ENCODE data around the gene PPIL1. TPM values are rescaled to one million over a fixed set of nuclear protein-coding genes. Genes with fewer than 3 reads are reported as not detected.

PPIL1 gene
- total and polyA plus RNA-seq, 2 of the 8 experiments (the other 6 are each of a cell fraction or from before 2014, with no cell fraction given) = 83.7 to 86.5 TPM

- Histone ChIP-seq H3K14ac (ENCODE audit: insufficient read length) (no peak overlapping the region), H2BK20ac (ENCODE audit: low read length) (no peak overlapping the region), H3K56ac (replicated peaks; ENCODE audit: insufficient read length, low read depth, low read length) (no peak overlapping the region), H2BK12ac (ENCODE audit: low read depth, low read length) (no peak overlapping the region; the same call in 1 of the 2 replicates), H3K23me2 (ENCODE audit: low read depth, low read length) (peaks cover 5% of the 10 kb centered on the region), H3K27ac (ENCODE audit: low read depth, low read length) (no peak overlapping the region), H3K18ac (ENCODE audit: extremely low read depth, low read length) (no peak overlapping the region; the same call in 1 of the 2 replicates), H3K9me3 (ENCODE audit: insufficient read depth in 2 of 2, low read depth in 1 of 2, low read length in 1 of 2) (no peaks in the 10 kb centered on the region), H3K9ac (replicated peaks in 1 of 4; ENCODE audit: extremely low read depth in 1 of 4, low read depth in 3 of 4, low read length in 3 of 4) (no peak overlapping the region; a peak in 1 of 7 replicates), H3K23ac (ENCODE audit: insufficient read length) (no peak overlapping the region), H2BK5ac (ENCODE audit: low read depth, low read length) (no peak overlapping the region), H3K79me1 (ENCODE audit: low read depth, low read length) (no peaks in the 10 kb centered on the region), H3K4me2 (ENCODE audit: insufficient read depth in 1 of 2, low read depth in 2 of 2, low read length in 2 of 2) (peak overlapping the region in 1 of 2 experiments; percentile 83; a peak in 1 of 4 replicates), H3K4ac (replicated peaks; ENCODE audit: insufficient read length, low read depth, low read length) (no peak overlapping the region), H3K36me3 (ENCODE audit: control insufficient read depth in 2 of 4, insufficient read depth in 4 of 4, low read length in 3 of 4) (peaks cover 0 to 6% (median 1%) of the 10 kb centered on the region in 4 experiments; a peak in 1 of 8 replicates), H3K4me1 (replicated peaks in 1 of 4; ENCODE audit: control insufficient read depth in 3 of 4, insufficient read depth in 4 of 4, low read length in 3 of 4) (peaks cover 7 to 17% (median 9%) of the 10 kb centered on the region in 4 experiments), H4K91ac (replicated peaks; ENCODE audit: insufficient read length, low read length) (no peak overlapping the region), H2AFZ (ENCODE audit: low read length) (no peak overlapping the region), H4K20me1 (replicated peaks in 1 of 2; ENCODE audit: control insufficient read depth in 1 of 2, insufficient read depth in 2 of 2, low read length in 2 of 2) (peaks cover 0 to 2% of the 10 kb centered on the region in 2 experiments), H3K79me2 (ENCODE audit: control insufficient read depth in 1 of 2, insufficient read depth in 2 of 2, low read length in 2 of 2) (no peaks in the 10 kb centered on the region), H2BK120ac (replicated peaks; ENCODE audit: low read depth, low read length) (no peak overlapping the region), H3K27me3 (replicated peaks in 1 of 4; ENCODE audit: control insufficient read depth in 3 of 4, extremely low read depth in 1 of 4, insufficient read depth in 3 of 4, low read length in 3 of 4) (peaks cover 0 to 9% (median 0%) of the 10 kb centered on the region in 4 experiments; a peak in 3 of 7 replicates), H4K5ac (ENCODE audit: insufficient read length, low read depth, low read length) (no peak overlapping the region), H2AK5ac (ENCODE audit: low read depth, low read length) (no peak overlapping the region), H2BK15ac (ENCODE audit: low read length) (peak overlapping the region; percentile 73; the same call in 1 of the 2 replicates), H3K4me3 (ENCODE audit: extremely low read depth in 1 of 4, insufficient read depth in 2 of 4, low read depth in 3 of 4, low read length in 4 of 4) (no peak overlapping the region), H4K8ac (ENCODE audit: extremely low read depth, insufficient read depth, low read length) (no peak overlapping the region)
- no peak for DNase-seq (ENCODE audit: low read depth in 1 of 2, low spot score in 2 of 2)
- no peak for FAIRE-seq
- CTCF ChIA-PET (ENCODE audit: partially characterized antibody) = interaction anchor here (0.6 to 13.7 kb wide), 12 partner anchors 15 to 88 kb away, joined by 3 to 293 read pairs (median 78); partner anchors contain the start of gene PPIL1
- POLR2A ChIA-PET (ENCODE audit: partially characterized antibody) = interaction anchor here (0.8 to 2.5 kb wide), 4 partner anchors 11 to 81 kb away, joined by 3 to 9 read pairs (median 3); partner anchors contain the start of gene PPIL1
- WGBS, 2 experiments (ENCODE audit: extremely low coverage in 1 of 2, insufficient coverage in 1 of 2, insufficient read length in 1 of 2, insufficient replicate concordance in 2 of 2, low coverage in 1 of 2, low lambda C conversion rate in 2 of 2, missing lambda C conversion rate in 1 of 2) = 90% methylated on average over 6 of the region's 6 CpGs; no CpG with 5 or more reads in 1 of the 2 experiments
- TF ChIP-seq GABPA (IDR thresholded peaks at IDR 0.05; ENCODE audit: borderline replicate concordance, insufficient read depth, low read length) = no peak
- no peak for TF ChIP-seq GTF2F1 (IDR thresholded peaks at IDR 0.05; ENCODE audit: borderline replicate concordance, low read depth, low read length)
- no peak for TF ChIP-seq TCF12 (IDR thresholded peaks at IDR 0.05; ENCODE audit: low read depth, low read length)
Measured at GRCh38 chr6:36847991-36848390, 26.6 kb downstream of the PPIL1 start.
